Activated T-helper 17 cell treated with anti-CD3 and anti-CD28 coated beads, Interleukin-2, amount 50 U/mL, for 72 hours (primary cell): Measurements from ENCODE around the gene ASB16. TPM values are rescaled to one million over a fixed set of nuclear protein-coding genes. Genes with fewer than 3 reads are reported as not detected.

Experiments
- ATAC-seq: fragments of 150-1000 bp; cut with Tn5 transposase; replicated peaks from 2 replicates; pipeline ENCODE4 v1.10.0; 2021; ENCODE audit warnings: mild to moderate bottlenecking, moderate library complexity
- H3K27ac Mint-ChIP-seq: one replicate; pipeline ENCODE4 v1.8.0; 2022; ENCODE audit warnings: mixed read lengths
- H3K27me3 Mint-ChIP-seq: one replicate; pipeline ENCODE4 v1.8.0; 2022; ENCODE audit warnings: mixed read lengths
- H3K36me3 Mint-ChIP-seq: one replicate; pipeline ENCODE4 v1.8.0; 2022; ENCODE audit warnings: low read depth, mild to moderate bottlenecking, mixed read lengths
- H3K4me1 Mint-ChIP-seq: one replicate; pipeline ENCODE4 v1.8.0; 2022; ENCODE audit warnings: mixed read lengths
- H3K4me3 Mint-ChIP-seq: one replicate; pipeline ENCODE4 v1.8.0; 2022; ENCODE audit warnings: mild to moderate bottlenecking, mixed read lengths
- H3K9me3 Mint-ChIP-seq: one replicate; pipeline ENCODE4 v1.8.0; 2022; ENCODE audit warnings: mixed read lengths
- total RNA-seq, 2 donors: library from RNA; stranded (reverse); gene quantifications; one replicate each; pipeline ENCODE4 v1.2.3, GENCODE V29; 2022

The ASB16 gene
- total RNA-seq, 2 donors from 2014 or later: 0.22 to 0.58 TPM

- H3K4me3 Mint-ChIP-seq: peak overlapping the region; percentile 84
- peak; percentile 68 for ATAC-seq
- peaks cover 46% of the 10 kb centered on the region for H3K36me3 Mint-ChIP-seq
- peak overlapping the region; percentile 74 for H3K27ac Mint-ChIP-seq
- H3K4me1 Mint-ChIP-seq: peaks cover 21% of the 10 kb centered on the region
- no peaks in the 10 kb centered on the region for H3K27me3 Mint-ChIP-seq
- no peaks in the 10 kb centered on the region for H3K9me3 Mint-ChIP-seq
These were observed 48.0 kb downstream of the ASB16 start for GRCh38 chr17:44218344-44219107.

- Mint-ChIP-seq H3K27ac (no peak overlapping the region), H3K36me3 (peaks cover 40% of the 10 kb centered on the region), H3K4me3 (no peak overlapping the region), H3K4me1 (peaks cover 14% of the 10 kb centered on the region), H3K27me3 (no peaks in the 10 kb centered on the region), H3K9me3 (no peaks in the 10 kb centered on the region)
- peak; percentile 57 for ATAC-seq
These were observed 48.7 kb downstream of the ASB16 start for GRCh38 chr17:44219108-44219615.

- Mint-ChIP-seq H3K36me3 (peaks cover 34% of the 10 kb centered on the region), H3K4me1 (peaks cover 11% of the 10 kb centered on the region), H3K27ac (peak within 1 kb of the TSS; percentile 87), H3K27me3 (no peaks in the 10 kb centered on the region), H3K9me3 (no peaks in the 10 kb centered on the region), H3K4me3 (peak within 1 kb of the TSS; percentile 94)
- peak; percentile 17 for ATAC-seq
These were observed 49.2 kb downstream of the ASB16 start, which contains the start of gene UBTF for GRCh38 chr17:44219616-44220212. UBTF (minus strand) TSS chr17:44219675; CDS start chr17:44218229, 1,446 bp downstream.

- peak; percentile 18 for ATAC-seq
- peaks cover 9% of the 10 kb centered on the region for H3K4me1 Mint-ChIP-seq
- peaks cover 27% of the 10 kb centered on the region for H3K36me3 Mint-ChIP-seq
- H3K4me3 Mint-ChIP-seq: peak overlapping the region; percentile 94
- H3K9me3 Mint-ChIP-seq: no peaks in the 10 kb centered on the region
- peak overlapping the region; percentile 87 for H3K27ac Mint-ChIP-seq
- no peaks in the 10 kb centered on the region for H3K27me3 Mint-ChIP-seq
These were observed 49.9 kb downstream of the ASB16 start for GRCh38 chr17:44220213-44221083.

GRCh38 chr17:44221084-44221861 is 50.8 kb downstream of the ASB16 start:
- Mint-ChIP-seq H3K27me3 (no peaks in the 10 kb centered on the region), H3K27ac (peak overlapping the region; percentile 88), H3K9me3 (no peaks in the 10 kb centered on the region), H3K36me3 (peaks cover 19% of the 10 kb centered on the region), H3K4me1 (peaks cover 1% of the 10 kb centered on the region), H3K4me3 (peak overlapping the region; percentile 94)
- peak; percentile 29 for ATAC-seq

GRCh38 chr17:44221862-44222111 is 51.3 kb downstream of the ASB16 start:
- H3K4me1 Mint-ChIP-seq: no peaks in the 10 kb centered on the region
- no peak for ATAC-seq
- peak overlapping the region; percentile 88 for H3K27ac Mint-ChIP-seq
- H3K9me3 Mint-ChIP-seq: no peaks in the 10 kb centered on the region
- H3K36me3 Mint-ChIP-seq: peaks cover 14% of the 10 kb centered on the region
- no peaks in the 10 kb centered on the region for H3K27me3 Mint-ChIP-seq
- peak overlapping the region; percentile 94 for H3K4me3 Mint-ChIP-seq

GRCh38 chr17:44222112-44222869 is 51.8 kb downstream of the ASB16 start:
- Mint-ChIP-seq H3K27ac (peak overlapping the region; percentile 88), H3K27me3 (no peaks in the 10 kb centered on the region), H3K4me1 (no peaks in the 10 kb centered on the region)

GRCh38 chr17:44223541-44224071 is 53.1 kb downstream of the ASB16 start:
- H3K4me1 Mint-ChIP-seq: no peaks in the 10 kb centered on the region
- no peak overlapping the region for H3K27ac Mint-ChIP-seq
- H3K36me3 Mint-ChIP-seq: no peaks in the 10 kb centered on the region
- H3K27me3 Mint-ChIP-seq: no peaks in the 10 kb centered on the region
- H3K4me3 Mint-ChIP-seq: no peak overlapping the region
- no peak for ATAC-seq
- H3K9me3 Mint-ChIP-seq: no peaks in the 10 kb centered on the region

More at GRCh38 chr17:44222112-44222869, 51.8 kb downstream of the ASB16 start:
- H3K9me3 Mint-ChIP-seq: no peaks in the 10 kb centered on the region
- no peak for ATAC-seq
- peak overlapping the region; percentile 94 for H3K4me3 Mint-ChIP-seq
- peaks cover 9% of the 10 kb centered on the region for H3K36me3 Mint-ChIP-seq

Other genes starting within 250 kb of the ASB16 start
- 1 to 10 TPM in 1 of 2 donors, under 1 TPM in 1; 0.90 to 1.9 TPM for gene PPY, start 228.2 kb upstream of the ASB16 start, total RNA-seq
- gene PYY, start 216.8 kb upstream of the ASB16 start, total RNA-seq: not detected
- gene NAGS, start 166.1 kb upstream of the ASB16 start, total RNA-seq: 1 to 10 TPM in 1 of 2 donors, under 1 TPM in 1; 0.48 to 4.8 TPM
- gene TMEM101, start 155.7 kb upstream of the ASB16 start, total RNA-seq: 10 to 100 TPM; 33.0 to 35.1 TPM
- gene LSM12, start 104.0 kb upstream of the ASB16 start, total RNA-seq: 10 to 100 TPM; 78.6 to 87.6 TPM
- 10 to 100 TPM; 14.9 to 22.8 TPM for gene G6PC3, start 100.0 kb upstream of the ASB16 start, total RNA-seq
- gene HDAC5, start 47.1 kb upstream of the ASB16 start, total RNA-seq: 10 to 100 TPM; 11.0 to 45.4 TPM
- 10 to 100 TPM; 17.9 to 23.2 TPM for gene HROB, start 28.8 kb upstream of the ASB16 start, total RNA-seq
- gene TMUB2, start 16.3 kb downstream of the ASB16 start, total RNA-seq: 10 to 100 TPM; 26.6 to 39.6 TPM
- gene ATXN7L3, start 29.2 kb downstream of the ASB16 start, total RNA-seq: 10 to 100 TPM; 65.5 to 89.1 TPM
- 100 to 1,000 TPM in 1 of 2 donors, 10 to 100 TPM in 1; 94.2 to 135 TPM for gene UBTF, start 49.0 kb downstream of the ASB16 start, total RNA-seq
- gene SLC4A1, start 97.4 kb downstream of the ASB16 start, total RNA-seq: not detected
- under 1 TPM; 0.41 to 0.53 TPM for gene RUNDC3A, start 137.9 kb downstream of the ASB16 start, total RNA-seq
- 100 to 1,000 TPM in 1 of 2 donors, 10 to 100 TPM in 1; 60.3 to 114 TPM for gene SLC25A39, start 154.1 kb downstream of the ASB16 start, total RNA-seq
- gene GRN, start 174.6 kb downstream of the ASB16 start, total RNA-seq: 10 to 100 TPM; 48.5 to 54.5 TPM
- under 1 TPM; 0.17 to 0.32 TPM for gene FAM171A2, start 193.1 kb downstream of the ASB16 start, total RNA-seq
- 1 to 10 TPM; 2.2 to 3.7 TPM for gene ITGA2B, start 218.9 kb downstream of the ASB16 start, total RNA-seq